ENCODE data around the gene ALDH1A1.

- no peak for TF ChIP-seq GATA2 (IDR thresholded peaks at IDR 0.05; ENCODE audit: low read depth, low read length)
- no peak for TF ChIP-seq GATA3 (IDR thresholded peaks at IDR 0.05; ENCODE audit: low read depth, low read length)
These were observed 27.0 kb downstream of the ALDH1A1 start for GRCh38 chr9:72925891-72926290.

Data from SH-SY5Y (cell line).